ENCODE measurements around the gene CDC6. TPM values are rescaled to one million over a fixed set of nuclear protein-coding genes. Genes with fewer than 3 reads are reported as not detected.

CDC6 gene
- total and polyA plus RNA-seq, 3 donors from 2014 or later: 12.4 to 22.8 (median 14.7) TPM

DNA sequence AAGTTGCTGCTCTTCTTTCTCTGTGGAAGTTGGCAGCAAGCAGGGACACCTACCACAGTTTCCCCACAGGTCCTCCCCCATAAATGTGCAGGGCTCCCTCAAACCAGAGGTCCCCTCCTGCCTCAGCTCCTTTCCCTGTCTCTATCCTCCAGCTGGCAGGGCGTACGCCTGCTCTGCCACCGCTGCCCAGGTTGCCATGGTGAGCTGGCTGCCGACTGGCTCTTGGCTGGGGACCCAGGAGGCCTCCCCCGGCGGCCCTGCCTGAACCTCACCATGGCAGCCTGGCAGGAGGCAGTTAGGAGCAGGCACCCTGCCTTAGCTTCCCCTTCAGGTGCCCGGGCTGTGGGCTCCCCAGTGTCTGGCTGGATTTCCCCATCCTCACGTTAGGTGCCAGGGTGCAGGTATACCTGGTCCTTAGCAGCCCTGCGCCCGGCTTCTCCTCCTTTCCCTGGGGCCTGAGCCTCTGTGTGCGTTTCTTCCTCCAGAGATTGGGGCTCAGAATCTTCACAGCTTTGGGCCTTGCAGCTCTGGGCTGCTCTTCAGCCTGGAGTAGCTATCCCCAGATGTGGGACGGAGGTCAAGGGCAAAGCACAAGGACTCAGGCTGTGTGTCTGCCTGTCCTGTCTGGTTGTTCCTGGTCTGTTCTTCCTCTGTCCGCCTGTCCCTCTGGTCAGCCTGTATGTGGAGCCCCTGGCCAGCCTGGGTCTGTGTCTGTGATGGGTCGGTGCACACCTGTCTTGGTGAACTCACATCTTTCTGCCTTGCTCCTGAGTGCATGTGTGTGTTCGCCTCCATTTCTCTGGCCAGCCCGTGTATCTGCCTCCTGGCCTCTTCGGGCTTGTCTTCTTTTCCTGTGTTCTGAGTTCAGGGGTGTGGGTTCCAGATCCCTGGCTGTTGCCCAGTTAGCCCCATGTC, 61.1 kb downstream of the CDC6 start:
- WGBS, 2 donors: 32 to 58% methylated on average over 7 to 17 of the region's 17 CpGs
- no peak for DNase-seq
- intact Hi-C loops (cut with DNase I; ENCODE audit: low total_unique reads): no loop called here
- H3K4me1 ChIP-seq: peaks cover 76% of the 10 kb centered on the region
- TF ChIP-seq POLR2A (IDR thresholded peaks at IDR 0.05): no peak
- TF ChIP-seq, protein P1, sequence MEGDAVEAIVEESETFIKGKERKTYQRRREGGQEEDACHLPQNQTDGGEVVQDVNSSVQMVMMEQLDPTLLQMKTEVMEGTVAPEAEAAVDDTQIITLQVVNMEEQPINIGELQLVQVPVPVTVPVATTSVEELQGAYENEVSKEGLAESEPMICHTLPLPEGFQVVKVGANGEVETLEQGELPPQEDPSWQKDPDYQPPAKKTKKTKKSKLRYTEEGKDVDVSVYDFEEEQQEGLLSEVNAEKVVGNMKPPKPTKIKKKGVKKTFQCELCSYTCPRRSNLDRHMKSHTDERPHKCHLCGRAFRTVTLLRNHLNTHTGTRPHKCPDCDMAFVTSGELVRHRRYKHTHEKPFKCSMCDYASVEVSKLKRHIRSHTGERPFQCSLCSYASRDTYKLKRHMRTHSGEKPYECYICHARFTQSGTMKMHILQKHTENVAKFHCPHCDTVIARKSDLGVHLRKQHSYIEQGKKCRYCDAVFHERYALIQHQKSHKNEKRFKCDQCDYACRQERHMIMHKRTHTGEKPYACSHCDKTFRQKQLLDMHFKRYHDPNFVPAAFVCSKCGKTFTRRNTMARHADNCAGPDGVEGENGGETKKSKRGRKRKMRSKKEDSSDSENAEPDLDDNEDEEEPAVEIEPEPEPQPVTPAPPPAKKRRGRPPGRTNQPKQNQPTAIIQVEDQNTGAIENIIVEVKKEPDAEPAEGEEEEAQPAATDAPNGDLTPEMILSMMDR (IDR thresholded peaks at IDR 0.05): no peak
- no peaks in the 10 kb centered on the region for H3K27me3 ChIP-seq
- H3K36me3 ChIP-seq (ENCODE audit: low read depth, missing control alignments): no peaks in the 10 kb centered on the region
- H3K27ac ChIP-seq: peak overlapping the region in 1 of 2 donors; percentile 97
- H3K9me3 ChIP-seq: no peaks in the 10 kb centered on the region
- H3K4me3 ChIP-seq: no peak overlapping the region

DNA sequence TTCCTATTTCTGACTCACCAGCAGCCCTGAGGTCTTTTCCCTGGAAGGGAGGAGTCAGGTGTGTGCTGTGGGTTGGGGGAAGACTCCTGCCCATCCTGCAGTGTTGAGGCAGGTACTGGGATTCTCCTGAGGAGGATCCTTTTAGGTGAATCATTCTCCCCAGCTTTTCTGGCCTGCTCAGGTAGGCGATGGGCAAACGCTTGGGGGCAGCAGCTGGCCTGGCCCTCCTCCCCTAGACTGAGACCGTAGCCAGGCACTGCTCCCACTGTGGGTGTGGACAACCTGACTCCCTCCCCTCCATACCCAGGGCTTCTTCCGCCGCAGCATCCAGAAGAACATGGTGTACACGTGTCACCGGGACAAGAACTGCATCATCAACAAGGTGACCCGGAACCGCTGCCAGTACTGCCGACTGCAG, 61.8 kb downstream of the CDC6 start:
- Histone ChIP-seq H3K36me3 (ENCODE audit: low read depth, missing control alignments) (no peaks in the 10 kb centered on the region), H3K27ac (peak overlapping the region in 1 of 2 donors; percentile 97), H3K4me1 (peaks cover 72% of the 10 kb centered on the region), H3K9me3 (no peaks in the 10 kb centered on the region), H3K4me3 (no peak overlapping the region), H3K27me3 (no peaks in the 10 kb centered on the region)
- intact Hi-C loops (cut with DNase I; ENCODE audit: low total_unique reads): no loop called here
- 41 to 63% methylated on average over 3 to 10 of the region's 10 CpGs for WGBS, 2 donors
- TF ChIP-seq POLR2A (IDR thresholded peaks at IDR 0.05): no peak
- TF ChIP-seq, protein P1 (IDR thresholded peaks at IDR 0.05): no peak
- DNase-seq: no peak

DNA sequence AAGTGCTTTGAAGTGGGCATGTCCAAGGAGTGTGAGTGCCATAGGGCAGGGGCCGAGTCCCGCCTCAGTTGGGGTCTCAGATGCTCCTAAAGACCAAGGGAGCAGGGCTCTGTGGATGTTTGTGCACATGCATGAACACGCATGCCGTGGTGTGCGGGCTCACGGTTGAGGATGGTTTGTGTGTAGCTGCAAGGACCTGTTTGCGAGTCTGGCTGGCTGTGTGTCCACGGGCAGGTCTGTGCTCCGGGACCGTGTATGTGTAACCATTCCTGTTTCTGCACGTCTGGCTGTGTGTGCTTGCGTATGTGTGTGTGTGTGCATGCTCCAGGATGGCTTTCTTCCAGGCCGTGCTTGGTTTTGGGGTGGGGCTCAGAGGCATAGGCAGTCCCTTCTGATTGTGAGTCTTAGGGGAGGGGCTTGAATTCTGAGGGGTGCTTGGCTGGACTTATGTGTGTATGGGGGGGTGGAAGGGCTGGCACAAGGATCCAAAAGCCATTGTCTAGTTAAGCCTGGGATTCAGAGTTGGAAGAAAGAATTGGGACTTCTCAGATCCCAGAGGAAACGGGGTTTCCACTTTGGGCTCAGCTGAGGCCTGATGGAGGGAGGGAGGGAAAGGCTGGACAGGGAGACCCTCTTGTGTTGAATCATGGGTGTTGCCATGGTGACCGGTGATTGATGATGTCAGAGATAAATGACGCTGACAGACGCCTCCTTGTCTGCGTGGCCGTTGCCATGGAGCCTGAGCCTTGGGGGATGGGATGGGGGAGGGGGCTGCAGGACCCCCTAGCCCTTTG, 62.4 kb downstream of the CDC6 start:
- H3K4me3 ChIP-seq: no peak overlapping the region
- DNase-seq: no peak
- intact Hi-C loops (cut with DNase I; ENCODE audit: low total_unique reads): loop anchor here (5.0 kb wide), 1 partner anchor 48 kb away; no protein-coding TSS in a partner anchor
- TF ChIP-seq, protein P1 (IDR thresholded peaks at IDR 0.05): no peak
- TF ChIP-seq POLR2A (IDR thresholded peaks at IDR 0.05): no peak
- no peaks in the 10 kb centered on the region for H3K9me3 ChIP-seq
- no peaks in the 10 kb centered on the region for H3K27me3 ChIP-seq
- peak overlapping the region in 1 of 2 donors; percentile 97 for H3K27ac ChIP-seq
- no peaks in the 10 kb centered on the region for H3K36me3 ChIP-seq (ENCODE audit: low read depth, missing control alignments)
- H3K4me1 ChIP-seq: peaks cover 71% of the 10 kb centered on the region
- 47 to 64% methylated on average over 17 to 19 of the region's 19 CpGs for WGBS, 2 donors

DNA sequence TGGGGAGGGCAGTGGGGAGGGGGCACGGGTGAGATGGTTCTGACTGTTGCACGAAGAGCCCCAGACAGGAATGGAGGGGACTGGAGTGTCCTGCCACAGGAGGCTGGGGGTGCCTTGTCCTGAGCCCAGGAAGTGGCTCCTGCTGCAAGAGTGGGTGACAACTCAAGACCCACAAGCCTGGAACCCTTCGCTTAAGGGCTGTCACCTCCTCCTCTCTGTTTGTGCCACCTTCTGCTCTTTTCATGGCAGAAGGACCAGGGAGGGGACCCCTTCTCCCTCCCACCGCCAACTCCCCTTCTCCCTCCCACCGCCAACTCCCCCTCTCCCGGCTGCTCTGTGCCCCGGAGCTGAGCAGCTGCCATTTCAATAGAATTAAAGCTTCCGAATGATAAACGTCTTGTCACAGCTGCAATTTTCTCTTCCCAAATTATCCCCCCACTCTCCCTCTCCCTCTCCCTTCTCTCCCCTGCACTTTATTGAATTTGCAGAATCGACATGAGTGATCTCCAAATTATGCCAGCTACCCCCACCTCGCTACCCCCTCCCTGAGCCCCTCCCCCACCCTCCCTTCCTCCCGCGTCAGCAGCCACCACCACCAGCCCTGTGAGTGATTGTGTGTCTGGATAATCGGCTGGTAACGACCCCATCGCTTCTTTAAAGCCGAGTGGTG, 63.1 kb downstream of the CDC6 start:
- TF ChIP-seq, protein P1 (IDR thresholded peaks at IDR 0.05): no peak
- TF ChIP-seq POLR2A (IDR thresholded peaks at IDR 0.05): no peak
- no peaks in the 10 kb centered on the region for H3K27me3 ChIP-seq
- WGBS, 2 donors: 63 to 65% methylated on average over 17 of the region's 17 CpGs
- no peak overlapping the region for H3K4me3 ChIP-seq
- H3K9me3 ChIP-seq: no peaks in the 10 kb centered on the region
- no peak for DNase-seq
- no peaks in the 10 kb centered on the region for H3K36me3 ChIP-seq (ENCODE audit: low read depth, missing control alignments)
- H3K27ac ChIP-seq: peak overlapping the region in 1 of 2 donors; percentile 97
- H3K4me1 ChIP-seq: peaks cover 72% of the 10 kb centered on the region
- intact Hi-C loops (cut with DNase I; ENCODE audit: low total_unique reads): loop anchor here (5.0 kb wide), 1 partner anchor 49 kb away; no protein-coding TSS in a partner anchor
